ENCODE results near the gene ELF4. TPM values are rescaled to one million over a fixed set of nuclear protein-coding genes. Genes with fewer than 3 reads are reported as not detected.

ELF4 gene
- total RNA-seq, 1 experiment from 2014 or later = 19.2 TPM

- H3K27ac ChIP-seq (ENCODE audit: low read depth, low read length) = no peak overlapping the region
- H2AFZ ChIP-seq (ENCODE audit: low read depth, low read length, poor library complexity, severe bottlenecking) = no peak overlapping the region
- H3K9me2 ChIP-seq (ENCODE audit: insufficient read depth) = no peaks in the 10 kb centered on the region
- TF ChIP-seq EZH2 (IDR thresholded peaks at IDR 0.05) = no peak
- TF ChIP-seq ZFX (IDR thresholded peaks at IDR 0.05) = no peak
- TF ChIP-seq CEBPB (IDR thresholded peaks at IDR 0.05; ENCODE audit: low read depth) = no peak
- TF ChIP-seq SRF (IDR thresholded peaks at IDR 0.05; ENCODE audit: low read depth) = no peak
- no peak for TF ChIP-seq ELF1 (IDR thresholded peaks at IDR 0.05; ENCODE audit: borderline replicate concordance, low read depth)
- TF ChIP-seq ZBTB33 (IDR thresholded peaks at IDR 0.05; ENCODE audit: extremely low read depth, insufficient replicate concordance, low read length) = no peak
- ChIA-PET CTCF (no interaction called here), RAD21 (ENCODE audit: low non-redundant PET in 1 of 2, low total read pairs in 2 of 2, uncharacterized antibody in 2 of 2, unreplicated experiment in 2 of 2) (no interaction called here), POLR2A (no interaction called here)
- H3K79me2 ChIP-seq (ENCODE audit: insufficient read depth, low read length) = no peaks in the 10 kb centered on the region
- H3K4me2 ChIP-seq (ENCODE audit: low read length) = no peak overlapping the region
- intact Hi-C loops (cut with micrococcal nuclease) = loop anchor here (10.0 kb wide), 1 partner anchor 50 kb away; no protein-coding TSS in a partner anchor
- no peak overlapping the region for H3K9ac ChIP-seq (ENCODE audit: low read length)
- DNase-seq (ENCODE audit: low read depth, low spot score) = no peak
- BruUV-seq (replicated peaks) = no TSS peak
- no peak overlapping the region for H3K4me3 ChIP-seq (replicated peaks in 1 of 2; ENCODE audit: low read depth in 1 of 2, low read length in 2 of 2)
- no peaks in the 10 kb centered on the region for H4K20me1 ChIP-seq (ENCODE audit: insufficient read depth)
- no peaks in the 10 kb centered on the region for H3K27me3 ChIP-seq (ENCODE audit: insufficient read depth, low read length)
- H3K36me3 ChIP-seq (ENCODE audit: control insufficient read depth in 1 of 2, insufficient read depth in 2 of 2, low read length in 2 of 2) = no peaks in the 10 kb centered on the region; a peak in 1 of 4 replicates
- no peaks in the 10 kb centered on the region for H3K9me3 ChIP-seq (ENCODE audit: control insufficient read depth in 1 of 2, insufficient read depth in 1 of 2, low read depth in 1 of 2, low read length in 2 of 2)
- H3K4me1 ChIP-seq (ENCODE audit: control insufficient read depth in 1 of 2, insufficient read depth in 2 of 2, low read length in 2 of 2) = peaks cover 6 to 15% of the 10 kb centered on the region in 2 experiments
- no peak for ATAC-seq
These were observed 15.0 kb upstream of the ELF4 start for GRCh38 chrX:130125091-130125874.

- no peak overlapping the region for H3K4me2 ChIP-seq (ENCODE audit: low read length)
- H2AFZ ChIP-seq (ENCODE audit: low read depth, low read length, poor library complexity, severe bottlenecking) = no peak overlapping the region
- no peak overlapping the region for H3K9ac ChIP-seq (ENCODE audit: low read length)
- H3K9me2 ChIP-seq (ENCODE audit: insufficient read depth) = no peaks in the 10 kb centered on the region
- H3K9me3 ChIP-seq (ENCODE audit: control insufficient read depth in 1 of 2, insufficient read depth in 1 of 2, low read depth in 1 of 2, low read length in 2 of 2) = no peaks in the 10 kb centered on the region
- RAD21 ChIA-PET (ENCODE audit: low non-redundant PET in 1 of 2, low total read pairs in 2 of 2, uncharacterized antibody in 2 of 2, unreplicated experiment in 2 of 2) = no interaction called here
- no TSS peak for BruUV-seq (replicated peaks)
- no peak for DNase-seq (ENCODE audit: low read depth, low spot score)
- ATAC-seq = no peak
- intact Hi-C loops (cut with micrococcal nuclease) = loop anchor here (10.0 kb wide), 1 partner anchor 50 kb away; no protein-coding TSS in a partner anchor
- no peak overlapping the region for H3K4me3 ChIP-seq (replicated peaks in 1 of 2; ENCODE audit: low read depth in 1 of 2, low read length in 2 of 2)
- no peak overlapping the region for H3K27ac ChIP-seq (ENCODE audit: low read depth, low read length)
- H3K27me3 ChIP-seq (ENCODE audit: insufficient read depth, low read length) = no peaks in the 10 kb centered on the region
- peaks cover 6 to 19% of the 10 kb centered on the region in 2 experiments for H3K4me1 ChIP-seq (ENCODE audit: control insufficient read depth in 1 of 2, insufficient read depth in 2 of 2, low read length in 2 of 2)
- no peak for TF ChIP-seq SIN3A (IDR thresholded peaks at IDR 0.05; ENCODE audit: low read depth)
- no peak for TF ChIP-seq SP1 (IDR thresholded peaks at IDR 0.05; ENCODE audit: low read depth)
- TF ChIP-seq EGR1 (IDR thresholded peaks at IDR 0.05; ENCODE audit: low read depth) = no peak
- TF ChIP-seq POLR2A (IDR thresholded peaks at IDR 0.05; ENCODE audit: borderline replicate concordance, extremely low read depth, insufficient read depth, insufficient read length) = no peak
- TF ChIP-seq EZH2 (IDR thresholded peaks at IDR 0.05) = no peak
- TF ChIP-seq EZH2phosphoT487 (IDR thresholded peaks at IDR 0.05; ENCODE audit: borderline replicate concordance) = no peak
- TF ChIP-seq RAD21 (IDR thresholded peaks at IDR 0.05; ENCODE audit: low read depth) = no peak
- TF ChIP-seq ZBTB33 (IDR thresholded peaks at IDR 0.05; ENCODE audit: extremely low read depth, insufficient replicate concordance, low read length) = no peak
- CTCF ChIA-PET = no interaction called here
- POLR2A ChIA-PET = no interaction called here
- no peaks in the 10 kb centered on the region for H4K20me1 ChIP-seq (ENCODE audit: insufficient read depth)
- no peaks in the 10 kb centered on the region; a peak in 1 of 4 replicates for H3K36me3 ChIP-seq (ENCODE audit: control insufficient read depth in 1 of 2, insufficient read depth in 2 of 2, low read length in 2 of 2)
- H3K79me2 ChIP-seq (ENCODE audit: insufficient read depth, low read length) = no peaks in the 10 kb centered on the region
These were observed 14.3 kb upstream of the ELF4 start for GRCh38 chrX:130124577-130124976.
